ENCODE data around the gene SENP7. TPM values are rescaled to one million over a fixed set of nuclear protein-coding genes. Genes with fewer than 3 reads are reported as not detected.

Gene SENP7
- total RNA-seq, 1 donor from 2014 or later: 59.1 TPM

- no peak for TF ChIP-seq CTCF (IDR thresholded peaks at IDR 0.05; ENCODE audit: unreplicated experiment)
- Mint-ChIP-seq H3K4me1 (peaks cover 16% of the 10 kb centered on the region), H3K9me3 (no peaks in the 10 kb centered on the region), H3K36me3 (no peaks in the 10 kb centered on the region), H3K27me3 (ENCODE audit: low read depth) (no peaks in the 10 kb centered on the region), H3K27ac (no peak overlapping the region), H3K4me3 (no peak overlapping the region)
- DNase-seq (ENCODE audit: low spot score in 2 of 2, unreplicated experiment in 2 of 2): no peak
Observed at GRCh38 chr3:101279162-101279561, 233.8 kb downstream of the SENP7 start.

GRCh38 chr3:101278727-101279126 is 234.3 kb downstream of the SENP7 start:
- no peak overlapping the region for H3K27ac Mint-ChIP-seq
- H3K9me3 Mint-ChIP-seq: no peaks in the 10 kb centered on the region
- H3K4me3 Mint-ChIP-seq: no peak overlapping the region

More at GRCh38 chr3:101278727-101279126, 234.3 kb downstream of the SENP7 start:
- TF ChIP-seq CTCF (IDR thresholded peaks at IDR 0.05; ENCODE audit: unreplicated experiment): no peak
- Mint-ChIP-seq H3K36me3 (no peaks in the 10 kb centered on the region), H3K4me1 (peaks cover 16% of the 10 kb centered on the region), H3K27me3 (ENCODE audit: low read depth) (no peaks in the 10 kb centered on the region)
- no peak for DNase-seq (ENCODE audit: low spot score in 2 of 2, unreplicated experiment in 2 of 2)

Other genes starting within 250 kb of the SENP7 start
- gene IMPG2, start 192.6 kb downstream of the SENP7 start, total RNA-seq: 0.59 to 0.69 TPM (median 0.69 TPM) in 3 replicates
- gene TRMT10C, start 48.7 kb upstream of the SENP7 start, total RNA-seq: 26.1 to 29.2 TPM (median 26.3 TPM) in 3 replicates
- gene PCNP, start 61.0 kb upstream of the SENP7 start, total RNA-seq: 131 to 142 TPM (median 138 TPM) in 3 replicates
- gene ZBTB11, start 163.9 kb upstream of the SENP7 start, total RNA-seq: 17.0 to 18.8 TPM (median 17.2 TPM) in 3 replicates
- 1,307 to 1,400 TPM (median 1,389 TPM) in 3 replicates for gene RPL24, start 173.5 kb upstream of the SENP7 start, total RNA-seq
- gene CEP97, start 211.4 kb upstream of the SENP7 start, total RNA-seq: 18.7 to 22.8 TPM (median 20.2 TPM) in 3 replicates

All from mesothelial cell of epicardium (in vitro differentiated cells).